GM12873 (cell line): ENCODE data around the gene SND1.

ENCODE experiments used
- TF ChIP-seq, protein P1 (sequence below): IDR thresholded peaks from 2 replicates; pipeline ENCODE4 v1.5.1; 2012; ENCODE audit warnings: low read depth, mild to moderate bottlenecking, moderate library complexity, low read length, control low read depth; ENCODE audit not compliant: insufficient read depth; ENCODE audit errors: missing control alignments

SND1 gene

DNA sequence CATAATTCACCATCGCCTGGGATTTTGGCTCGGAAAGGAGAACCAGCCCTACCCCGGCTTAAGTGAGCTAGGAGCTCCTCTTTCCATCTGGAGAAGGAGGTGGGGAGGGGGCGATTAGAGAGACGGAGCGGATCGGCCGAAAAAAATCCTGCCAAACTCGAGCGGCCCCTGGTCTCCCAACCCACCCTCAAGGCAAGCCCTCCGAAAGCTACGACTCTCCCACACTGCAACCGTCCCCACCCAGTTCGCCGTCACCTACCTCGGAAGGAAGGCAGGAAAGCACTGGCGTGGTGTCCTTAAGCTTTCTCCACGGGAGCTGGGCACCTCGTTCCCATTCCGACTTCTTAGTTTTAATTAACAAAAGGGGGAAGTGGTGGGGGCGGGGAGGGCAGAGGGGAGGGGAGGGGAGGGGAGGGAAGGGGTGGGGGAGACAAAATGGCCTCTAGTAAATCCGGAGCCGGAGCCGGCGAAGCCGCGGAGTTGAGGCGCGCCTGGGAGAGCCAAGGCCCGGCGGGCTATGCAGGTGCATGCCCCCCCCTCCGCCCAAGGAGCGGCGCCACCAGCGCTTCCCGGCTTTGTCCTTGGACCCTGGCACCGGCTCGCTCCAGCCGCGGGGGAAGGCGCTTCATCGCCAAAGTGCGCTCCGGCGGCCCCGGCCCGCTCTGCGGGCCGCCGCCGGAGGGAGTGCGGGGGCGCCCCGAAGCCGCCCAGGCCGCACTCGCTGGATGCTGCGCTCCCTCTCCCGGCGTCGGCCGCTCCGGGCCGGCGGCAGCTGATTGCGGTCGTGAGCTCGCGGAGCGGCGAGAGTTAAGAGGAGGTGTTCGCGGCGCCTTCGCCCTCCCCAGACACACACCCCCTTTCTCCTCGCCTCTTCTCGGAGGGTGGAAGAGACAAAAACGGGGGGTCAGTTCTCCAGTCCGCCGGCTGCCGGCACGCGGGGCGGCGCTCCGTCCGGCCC is 378.9 kb downstream of the SND1 start, which contains the start of gene LRRC4:
LRRC4 (minus strand) TSS at position 784 of the 958 bp plus-strand sequence. CDS start 797 bp downstream, outside the sequence.
- TF ChIP-seq, protein P1, sequence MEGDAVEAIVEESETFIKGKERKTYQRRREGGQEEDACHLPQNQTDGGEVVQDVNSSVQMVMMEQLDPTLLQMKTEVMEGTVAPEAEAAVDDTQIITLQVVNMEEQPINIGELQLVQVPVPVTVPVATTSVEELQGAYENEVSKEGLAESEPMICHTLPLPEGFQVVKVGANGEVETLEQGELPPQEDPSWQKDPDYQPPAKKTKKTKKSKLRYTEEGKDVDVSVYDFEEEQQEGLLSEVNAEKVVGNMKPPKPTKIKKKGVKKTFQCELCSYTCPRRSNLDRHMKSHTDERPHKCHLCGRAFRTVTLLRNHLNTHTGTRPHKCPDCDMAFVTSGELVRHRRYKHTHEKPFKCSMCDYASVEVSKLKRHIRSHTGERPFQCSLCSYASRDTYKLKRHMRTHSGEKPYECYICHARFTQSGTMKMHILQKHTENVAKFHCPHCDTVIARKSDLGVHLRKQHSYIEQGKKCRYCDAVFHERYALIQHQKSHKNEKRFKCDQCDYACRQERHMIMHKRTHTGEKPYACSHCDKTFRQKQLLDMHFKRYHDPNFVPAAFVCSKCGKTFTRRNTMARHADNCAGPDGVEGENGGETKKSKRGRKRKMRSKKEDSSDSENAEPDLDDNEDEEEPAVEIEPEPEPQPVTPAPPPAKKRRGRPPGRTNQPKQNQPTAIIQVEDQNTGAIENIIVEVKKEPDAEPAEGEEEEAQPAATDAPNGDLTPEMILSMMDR, result no peak

DNA sequence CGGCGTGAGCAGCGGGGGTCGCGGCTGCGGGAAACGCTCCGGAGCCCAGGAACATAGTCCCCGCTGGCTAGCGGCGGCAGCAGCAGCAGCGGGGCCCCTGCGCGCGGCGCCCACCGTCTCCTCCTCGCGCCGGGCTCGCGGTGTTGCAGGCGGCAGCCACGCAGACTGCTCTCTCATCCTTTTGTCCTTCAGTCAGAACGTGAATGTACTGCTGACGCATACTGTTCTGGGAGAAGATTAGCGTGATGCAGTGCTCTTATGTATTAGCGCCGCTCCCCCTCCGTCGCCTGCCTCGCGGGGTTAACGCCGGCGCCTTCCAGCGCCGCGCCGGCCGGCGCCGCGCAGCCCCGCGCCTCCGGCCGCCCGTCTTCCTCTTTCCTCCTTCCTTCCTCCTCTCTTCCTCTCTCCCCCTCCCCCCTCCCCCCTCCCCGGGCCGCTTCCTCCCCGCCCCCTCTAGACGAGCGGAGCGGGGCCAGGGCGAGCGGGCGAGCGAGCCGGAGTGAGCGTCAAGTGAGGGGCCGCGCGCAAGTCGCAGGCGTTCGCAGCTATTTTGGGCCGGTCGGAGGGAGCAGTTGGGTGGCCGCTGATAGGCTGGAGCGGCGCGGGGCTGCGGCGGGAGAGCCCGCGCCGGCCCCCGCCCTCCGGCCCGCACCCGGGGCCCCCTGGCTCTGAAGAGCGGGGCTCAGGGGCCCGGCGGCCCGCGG is 380.1 kb downstream of the SND1 start:
- TF ChIP-seq, protein P1, result peak; percentile 9

DNA sequence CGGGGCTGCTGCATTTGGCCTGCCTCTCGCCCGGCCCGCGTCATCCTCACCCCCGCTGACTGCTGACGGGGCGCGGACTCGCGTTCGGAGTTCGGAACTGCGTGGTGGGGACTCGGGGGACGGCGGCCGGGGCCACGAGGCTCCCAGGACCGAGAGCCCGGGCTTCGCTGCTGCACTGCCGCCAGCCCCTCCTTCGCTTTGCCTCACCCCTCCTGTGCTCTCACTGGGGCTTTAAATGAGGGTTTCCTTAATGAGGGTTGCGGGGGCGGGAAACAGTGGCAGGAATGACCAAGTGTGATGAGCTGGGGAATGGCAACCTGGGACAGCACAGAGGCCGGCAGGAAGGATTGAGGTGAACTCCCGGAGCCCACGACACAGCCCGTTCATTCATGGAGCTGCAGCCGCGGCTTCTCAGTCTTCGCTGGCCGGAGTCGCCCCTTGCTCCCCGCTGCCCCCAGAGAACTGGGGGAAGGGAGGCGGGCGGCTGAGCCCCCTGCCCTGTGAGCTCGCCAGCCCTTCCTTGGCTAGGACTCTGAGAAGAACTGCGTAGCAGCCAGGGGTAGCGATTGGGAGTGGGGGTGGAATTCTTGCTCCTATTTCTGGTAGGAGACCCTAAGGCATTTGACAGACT is 380.7 kb downstream of the SND1 start:
- TF ChIP-seq, protein P1, result no peak

DNA sequence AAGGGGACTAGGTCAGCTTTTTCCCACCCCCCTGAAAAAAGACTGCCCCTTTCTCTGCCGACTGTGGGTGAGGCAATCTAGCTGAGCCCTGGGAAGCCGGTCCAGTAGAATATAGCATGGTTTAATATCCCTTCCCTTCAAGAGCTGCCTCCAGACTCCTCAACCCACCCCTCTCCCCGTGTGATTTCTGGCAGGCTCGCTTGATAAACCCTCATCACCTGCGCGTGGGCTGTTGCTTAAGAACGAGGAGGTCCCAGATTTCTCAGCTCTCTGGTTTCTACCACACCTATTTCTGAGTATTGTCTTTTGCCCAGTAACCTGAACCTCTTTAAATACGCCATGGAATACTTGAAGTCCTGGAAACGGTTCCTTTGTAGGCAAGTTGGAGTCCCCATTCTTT is 381.3 kb downstream of the SND1 start:
- TF ChIP-seq, protein P1, result no peak

DNA sequence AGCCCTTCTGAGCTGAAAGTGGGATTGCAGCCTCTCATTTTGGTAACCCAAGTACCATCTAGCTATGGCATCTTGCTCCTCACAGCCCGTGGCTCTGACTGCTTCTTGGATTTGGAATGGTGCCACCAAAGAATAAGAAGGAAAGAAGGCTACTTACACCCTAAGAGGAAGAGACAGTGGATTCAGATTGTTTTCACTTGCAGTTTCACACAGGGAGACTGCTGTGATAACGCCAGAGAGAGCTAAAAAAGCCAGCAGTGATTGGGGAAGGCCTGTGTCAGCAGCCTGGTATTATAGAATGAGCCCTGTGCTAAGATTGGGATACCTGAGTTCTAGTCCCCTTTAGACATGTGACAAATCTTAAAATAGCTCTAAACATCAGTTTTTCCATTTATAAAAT is 382.8 kb downstream of the SND1 start:
- TF ChIP-seq, protein P1, result no peak

DNA sequence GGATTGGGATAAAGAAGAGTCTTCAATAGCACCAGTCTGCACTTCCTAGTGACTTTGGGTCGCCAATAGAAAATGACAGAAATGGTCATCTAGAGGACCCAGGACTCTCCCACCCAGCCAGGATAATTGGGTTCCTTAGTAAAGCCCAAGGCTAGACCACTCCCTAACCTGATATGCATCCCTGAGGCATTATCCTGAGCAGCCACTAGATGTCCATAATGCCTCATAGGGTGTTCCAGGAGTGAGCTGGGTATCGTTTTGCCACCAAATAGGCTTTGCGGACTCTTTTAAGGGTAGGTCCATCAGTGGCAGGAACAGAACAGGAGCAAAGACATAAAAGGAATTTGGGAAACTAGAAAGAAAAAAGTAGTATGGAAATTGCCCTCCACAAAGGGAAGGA is 383.7 kb downstream of the SND1 start:
- TF ChIP-seq, protein P1, result peak; percentile 56
